GM12864 (cell line): Measurements from ENCODE around the gene HDLBP.

Source experiments
- DNase-seq: peaks from one replicate; pipeline ENCODE4 v3.0.0-alpha.2; 2011; ENCODE audit warnings: low read depth
- H3K4me3 ChIP-seq: 2 replicates; pipeline ENCODE4 v1.5.1; 2011; ENCODE audit warnings: mild to moderate bottlenecking, low read depth, low read length, control low read depth
- TF ChIP-seq, protein P1 (sequence below): IDR thresholded peaks from 2 replicates; pipeline ENCODE4 v1.5.1; 2011; ENCODE audit warnings: low read depth, mild to moderate bottlenecking, moderate library complexity, low read length, control low read depth, inconsistent platforms; ENCODE audit errors: missing control alignments

HDLBP gene

DNA sequence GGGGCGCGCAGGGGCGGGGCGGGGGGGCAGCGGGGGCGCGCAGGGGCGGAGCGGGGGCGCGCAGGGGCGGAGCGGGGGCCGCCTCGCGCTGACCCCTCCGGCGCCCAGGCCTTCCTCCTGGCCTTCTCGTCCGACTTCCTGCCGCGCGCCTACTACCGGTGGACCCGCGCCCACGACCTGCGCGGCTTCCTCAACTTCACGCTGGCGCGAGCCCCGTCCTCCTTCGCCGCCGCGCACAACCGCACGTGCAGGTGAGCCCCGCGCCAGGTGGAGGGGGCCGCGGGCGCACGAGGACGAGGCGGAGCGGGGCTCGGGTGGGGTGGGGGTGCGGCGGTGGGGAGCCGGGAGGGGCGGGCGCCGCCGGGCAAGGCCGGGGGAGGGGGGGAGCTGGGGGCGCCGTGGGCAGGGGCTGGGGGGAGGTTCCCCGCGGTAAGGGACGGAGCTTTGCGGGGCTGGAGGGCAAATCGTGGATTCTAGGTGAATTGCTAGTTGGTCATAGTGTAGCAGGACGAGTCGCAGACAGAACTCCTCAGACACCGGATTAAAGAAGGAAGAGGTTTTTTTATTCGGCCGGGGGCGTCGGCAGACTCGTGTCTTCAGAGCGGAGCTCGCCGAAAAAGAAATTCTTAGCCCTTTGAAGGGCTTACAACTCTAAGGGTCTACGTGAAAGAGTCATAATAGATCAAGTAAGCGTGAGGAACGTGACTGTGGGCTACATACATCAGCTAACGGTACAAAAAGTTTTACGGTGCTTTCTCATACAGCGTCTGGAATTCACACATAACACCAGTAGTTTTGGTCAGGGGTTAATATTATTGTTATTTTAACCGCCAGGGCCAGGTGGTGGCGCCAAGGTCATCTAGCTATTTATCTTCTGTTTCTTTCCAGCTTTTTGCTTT is 97.1 kb downstream of the HDLBP start:
- peak; percentile 5 for DNase-seq

DNA sequence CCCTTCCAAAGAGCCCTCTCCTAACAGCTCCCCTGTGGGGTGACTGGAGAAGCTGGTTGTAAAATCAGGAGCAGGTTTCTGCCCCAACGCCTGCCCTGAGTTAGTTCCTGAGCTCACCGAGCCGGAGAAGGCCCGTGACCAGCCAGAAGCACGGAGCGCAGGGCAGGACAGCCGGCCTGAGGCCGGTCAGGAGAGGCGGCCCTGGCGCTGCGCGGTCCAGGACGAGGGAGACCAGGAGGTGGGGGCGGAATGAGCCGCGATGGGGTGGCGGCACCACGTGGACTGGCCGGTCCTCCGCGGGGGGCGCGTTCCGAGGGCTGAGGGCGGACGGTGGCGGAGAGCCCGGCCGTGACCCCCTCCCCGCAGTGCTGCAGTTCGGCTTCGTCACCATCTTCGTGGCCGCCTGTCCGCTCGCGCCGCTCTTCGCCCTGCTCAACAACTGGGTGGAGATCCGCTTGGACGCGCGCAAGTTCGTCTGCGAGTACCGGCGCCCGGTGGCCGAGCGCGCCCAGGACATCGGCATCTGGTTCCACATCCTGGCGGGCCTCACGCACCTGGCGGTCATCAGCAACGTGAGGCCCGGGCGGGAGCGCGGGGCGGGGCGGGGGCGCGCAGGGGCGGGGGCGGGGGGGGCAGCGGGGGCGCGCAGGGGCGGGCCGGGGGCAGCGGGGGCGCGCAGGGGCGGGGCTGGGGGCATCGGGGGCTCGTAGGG is 98.0 kb downstream of the HDLBP start:
- TF ChIP-seq, protein P1, sequence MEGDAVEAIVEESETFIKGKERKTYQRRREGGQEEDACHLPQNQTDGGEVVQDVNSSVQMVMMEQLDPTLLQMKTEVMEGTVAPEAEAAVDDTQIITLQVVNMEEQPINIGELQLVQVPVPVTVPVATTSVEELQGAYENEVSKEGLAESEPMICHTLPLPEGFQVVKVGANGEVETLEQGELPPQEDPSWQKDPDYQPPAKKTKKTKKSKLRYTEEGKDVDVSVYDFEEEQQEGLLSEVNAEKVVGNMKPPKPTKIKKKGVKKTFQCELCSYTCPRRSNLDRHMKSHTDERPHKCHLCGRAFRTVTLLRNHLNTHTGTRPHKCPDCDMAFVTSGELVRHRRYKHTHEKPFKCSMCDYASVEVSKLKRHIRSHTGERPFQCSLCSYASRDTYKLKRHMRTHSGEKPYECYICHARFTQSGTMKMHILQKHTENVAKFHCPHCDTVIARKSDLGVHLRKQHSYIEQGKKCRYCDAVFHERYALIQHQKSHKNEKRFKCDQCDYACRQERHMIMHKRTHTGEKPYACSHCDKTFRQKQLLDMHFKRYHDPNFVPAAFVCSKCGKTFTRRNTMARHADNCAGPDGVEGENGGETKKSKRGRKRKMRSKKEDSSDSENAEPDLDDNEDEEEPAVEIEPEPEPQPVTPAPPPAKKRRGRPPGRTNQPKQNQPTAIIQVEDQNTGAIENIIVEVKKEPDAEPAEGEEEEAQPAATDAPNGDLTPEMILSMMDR = no peak
- H3K4me3 ChIP-seq = peak overlapping the region; percentile 54
- peak; percentile 21 for DNase-seq

More for the DNA sequence above, 97.1 kb downstream of the HDLBP start:
- H3K4me3 ChIP-seq = peak overlapping the region; percentile 62
- TF ChIP-seq, protein P1 = peak; percentile 23

DNA sequence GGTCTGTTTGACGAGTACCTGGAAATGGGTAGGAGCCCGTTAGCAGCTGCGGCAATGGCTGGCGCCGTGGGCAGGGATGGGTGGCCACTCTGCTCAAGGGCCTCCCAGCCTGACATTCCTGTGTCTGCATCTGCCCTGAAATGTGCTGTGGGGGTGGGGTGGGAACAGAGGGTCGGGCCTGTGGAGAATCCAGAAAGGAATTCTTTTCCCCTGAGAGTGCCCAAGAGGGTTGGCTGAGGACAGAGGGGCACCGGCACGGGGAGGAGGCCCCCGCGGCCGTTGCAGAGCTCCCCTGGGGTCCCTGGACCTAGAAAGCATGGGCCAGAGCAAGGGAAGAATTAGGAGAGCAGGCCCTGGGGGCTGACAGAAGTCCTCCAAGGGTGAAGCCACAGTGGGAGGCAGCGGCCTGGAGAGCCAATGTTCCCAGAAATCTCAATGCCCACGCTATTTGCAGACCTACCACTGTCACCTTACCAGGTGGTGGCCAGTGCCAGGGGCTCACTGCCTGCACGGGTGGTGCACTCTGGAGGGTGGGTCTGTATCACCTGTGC is 99.2 kb downstream of the HDLBP start:
- TF ChIP-seq, protein P1 = no peak
- H3K4me3 ChIP-seq = no peak overlapping the region
- no peak for DNase-seq

DNA sequence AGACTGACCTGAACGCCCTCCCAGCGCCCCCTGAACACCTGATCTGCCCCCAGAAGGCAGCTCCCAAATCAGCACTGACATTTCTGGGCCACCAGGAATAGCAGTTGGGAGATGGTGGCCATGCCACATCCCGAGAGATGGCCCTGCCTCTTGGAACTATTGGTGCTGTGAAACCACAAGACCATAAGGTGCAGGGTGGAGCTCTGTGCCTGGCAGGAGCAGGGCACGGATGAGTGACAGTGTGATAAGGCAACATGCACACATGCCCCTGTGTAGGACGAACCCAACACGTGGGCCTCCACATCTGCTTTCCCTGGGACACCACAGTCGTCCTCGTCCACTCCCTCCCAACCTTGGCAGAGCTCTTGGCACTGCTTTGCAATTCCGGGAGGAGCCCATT is 100.1 kb downstream of the HDLBP start:
- DNase-seq = no peak
- TF ChIP-seq, protein P1 = no peak
- no peak overlapping the region for H3K4me3 ChIP-seq

DNA sequence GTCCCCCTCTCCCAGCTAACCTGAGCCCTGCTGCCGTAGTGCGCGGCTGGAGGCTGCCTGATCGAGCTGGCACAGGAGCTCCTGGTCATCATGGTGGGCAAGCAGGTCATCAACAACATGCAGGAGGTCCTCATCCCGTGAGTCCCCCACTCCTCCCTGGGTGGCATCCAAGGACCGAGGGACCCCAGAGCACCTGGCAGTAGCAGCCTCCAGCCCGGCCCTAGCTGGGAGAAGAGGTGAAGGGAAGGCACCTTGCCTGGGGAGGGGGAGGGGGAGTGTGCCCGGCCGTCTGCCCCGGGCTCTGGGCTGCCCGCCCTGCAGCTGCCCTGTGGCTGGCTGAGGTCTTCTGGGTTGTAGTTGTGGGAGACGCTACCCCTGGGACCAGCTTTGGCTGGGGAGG is 100.7 kb downstream of the HDLBP start:
- no peak overlapping the region for H3K4me3 ChIP-seq
- DNase-seq = no peak
- TF ChIP-seq, protein P1 = no peak

DNA sequence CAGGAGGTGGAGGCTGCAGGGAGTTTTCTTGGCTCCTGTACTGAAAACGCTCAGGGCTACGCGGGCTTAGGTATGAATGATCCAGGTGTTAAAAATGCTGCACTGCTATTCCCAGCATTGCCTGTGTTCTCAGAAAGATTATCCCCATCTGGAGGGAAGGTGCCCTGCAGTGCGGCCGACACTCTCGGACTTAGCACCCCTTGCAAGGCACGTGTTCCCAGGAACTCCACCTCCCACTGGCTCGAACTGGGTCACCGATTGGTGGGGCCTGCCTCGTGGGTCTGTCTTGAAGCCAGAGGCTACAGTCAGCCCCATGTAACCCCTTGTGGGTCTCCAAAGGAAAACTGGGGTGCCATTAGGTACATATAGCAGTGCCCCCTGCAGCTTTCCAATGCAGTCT is 101.3 kb downstream of the HDLBP start:
- H3K4me3 ChIP-seq = no peak overlapping the region
- DNase-seq = no peak
- TF ChIP-seq, protein P1 = no peak
